Muscle layer of duodenum (tissue), 2 donors: ENCODE results near the gene CYP1B1.

Experiments
- H3K27ac ChIP-seq: one replicate; pipeline ENCODE4 v1.7.0; 2013; ENCODE audit warnings: mild to moderate bottlenecking, low read length
- H3K27me3 ChIP-seq: one replicate; pipeline ENCODE4 v1.7.0; 2013; ENCODE audit warnings: low read depth, mild to moderate bottlenecking, control low read depth, low read length
- H3K36me3 ChIP-seq, 2 donors: one replicate each; pipeline ENCODE4 v1.7.0; 2013; ENCODE audit warnings: low read length in 2 of 2, control low read depth in 1 of 2, mild to moderate bottlenecking in 1 of 2; ENCODE audit not compliant: insufficient read depth in 2 of 2, control insufficient read depth in 1 of 2
- H3K4me1 ChIP-seq, 2 donors: one replicate each; pipeline ENCODE4 v1.7.0; 2013; ENCODE audit warnings: low read length in 2 of 2, mild to moderate bottlenecking in 2 of 2, control low read depth in 1 of 2, moderate library complexity in 1 of 2; ENCODE audit not compliant: insufficient read depth in 2 of 2, control insufficient read depth in 1 of 2
- H3K4me3 ChIP-seq, 2 donors: one replicate each; pipeline ENCODE4 v1.7.0; 2013; ENCODE audit warnings: low read length in 2 of 2, low read depth in 1 of 2, mild to moderate bottlenecking in 1 of 2
- H3K9me3 ChIP-seq, 2 donors: one replicate each; pipeline ENCODE4 v1.7.0; 2013; ENCODE audit warnings: low read length in 2 of 2, control low read depth in 1 of 2, mild to moderate bottlenecking in 1 of 2; ENCODE audit not compliant: control insufficient read depth in 1 of 2
- donor health status: healthy.

The CYP1B1 gene

DNA sequence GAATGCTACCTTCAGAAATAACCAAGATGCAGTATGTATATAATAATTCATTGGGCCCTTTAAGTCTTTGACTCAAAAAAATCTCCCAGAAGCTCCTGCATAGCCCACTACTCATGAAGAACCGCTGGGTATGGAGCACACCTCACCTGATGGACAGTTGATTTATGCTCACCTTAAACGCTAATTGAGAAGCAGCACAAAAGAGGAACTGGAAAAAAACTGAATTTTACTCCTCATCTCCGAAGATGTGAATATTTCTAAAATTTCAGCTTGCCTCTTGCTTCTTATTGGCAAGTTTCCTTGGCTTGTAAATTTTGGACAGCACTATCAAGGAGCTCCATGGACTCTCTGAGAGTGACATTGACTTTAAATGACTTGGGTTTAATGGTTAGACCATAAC lies 5.5 kb downstream of the CYP1B1 start:
- peaks cover 4% of the 10 kb centered on the region for H3K27me3 ChIP-seq
- H3K27ac ChIP-seq: no peak overlapping the region
- H3K4me3 ChIP-seq: no peak overlapping the region
- H3K4me1 ChIP-seq: peaks cover 0 to 28% of the 10 kb centered on the region in 2 donors
- peaks cover 7 to 9% of the 10 kb centered on the region in 2 donors for H3K36me3 ChIP-seq
- H3K9me3 ChIP-seq: no peaks in the 10 kb centered on the region

DNA sequence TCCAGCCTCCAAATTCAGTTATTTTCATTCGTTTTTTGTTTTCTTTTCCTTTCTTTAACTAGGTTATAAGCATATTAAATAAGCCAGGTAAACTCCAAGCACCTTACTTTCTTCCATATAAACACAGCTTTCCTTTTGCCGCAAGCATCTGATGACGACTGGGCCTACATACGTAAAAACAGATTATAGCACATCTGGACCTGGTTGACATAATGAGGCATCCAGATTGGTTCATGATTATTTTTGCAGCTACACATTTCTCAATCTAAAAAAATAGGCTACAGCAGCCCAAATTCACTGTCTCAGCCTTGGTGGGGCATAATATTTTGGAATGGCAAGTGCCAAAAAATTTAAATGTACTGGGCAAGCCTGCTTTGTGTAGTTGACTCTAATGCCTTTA lies 7.7 kb downstream of the CYP1B1 start:
- H3K36me3 ChIP-seq: peaks cover 7 to 9% of the 10 kb centered on the region in 2 donors
- no peaks in the 10 kb centered on the region for H3K9me3 ChIP-seq
- no peak overlapping the region for H3K27ac ChIP-seq
- H3K4me1 ChIP-seq: peaks cover 0 to 6% of the 10 kb centered on the region in 2 donors
- no peaks in the 10 kb centered on the region for H3K27me3 ChIP-seq
- no peak overlapping the region for H3K4me3 ChIP-seq

DNA sequence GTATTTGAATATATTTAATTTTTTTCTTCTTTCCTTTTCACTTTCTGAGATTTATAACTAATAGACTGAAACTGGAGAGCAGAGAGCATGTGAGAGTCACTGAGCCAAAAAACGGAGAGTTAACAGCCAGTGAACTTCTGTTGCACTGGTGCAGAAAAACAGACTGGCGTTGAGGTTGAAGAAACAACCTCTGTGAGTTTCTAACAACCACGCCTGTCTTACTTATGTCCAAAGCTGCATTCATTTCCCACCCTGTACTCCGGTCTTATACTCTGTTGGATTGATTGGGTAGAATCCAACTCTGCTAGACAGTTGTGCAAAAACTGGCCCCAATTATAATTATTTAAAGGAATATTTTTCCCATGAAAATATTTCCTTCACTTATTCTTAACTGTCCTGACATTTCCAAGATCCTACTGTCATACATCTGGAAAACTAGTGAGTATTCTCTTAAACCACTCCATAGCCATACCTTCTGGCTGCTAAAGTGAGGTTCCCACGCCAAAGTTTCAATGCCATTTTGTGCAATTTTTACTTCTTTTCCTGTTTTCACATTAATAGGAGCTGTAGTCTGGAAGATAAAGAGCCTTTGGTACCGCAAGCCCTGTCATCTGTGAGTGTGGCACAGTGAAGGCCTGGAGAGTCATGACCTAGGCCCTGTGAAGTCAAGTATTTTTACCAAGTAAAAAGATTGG lies 9.4 kb downstream of the CYP1B1 start:
- Histone ChIP-seq H3K27ac (no peak overlapping the region), H3K4me1 (peaks cover 0 to 4% of the 10 kb centered on the region in 2 donors), H3K27me3 (no peaks in the 10 kb centered on the region), H3K36me3 (peaks cover 7 to 9% of the 10 kb centered on the region in 2 donors), H3K4me3 (no peak overlapping the region), H3K9me3 (no peaks in the 10 kb centered on the region)

- Histone ChIP-seq H3K4me1 (peaks cover 0 to 4% of the 10 kb centered on the region in 2 donors), H3K4me3 (no peak overlapping the region), H3K9me3 (no peaks in the 10 kb centered on the region), H3K27ac (no peak overlapping the region), H3K27me3 (no peaks in the 10 kb centered on the region), H3K36me3 (peaks cover 4 to 5% of the 10 kb centered on the region in 2 donors)
Measured at GRCh38 chr2:38065502-38066135, 10.3 kb downstream of the CYP1B1 start.

- no peak overlapping the region for H3K27ac ChIP-seq
Measured at GRCh38 chr2:38064801-38065501, 11.0 kb downstream of the CYP1B1 start.

GRCh38 chr2:38060236-38061018 lies 15.5 kb downstream of the CYP1B1 start:
- Histone ChIP-seq H3K4me1 (no peaks in the 10 kb centered on the region), H3K9me3 (no peaks in the 10 kb centered on the region), H3K36me3 (no peaks in the 10 kb centered on the region), H3K4me3 (no peak overlapping the region), H3K27me3 (no peaks in the 10 kb centered on the region), H3K27ac (no peak overlapping the region)

More at GRCh38 chr2:38064801-38065501, 11.0 kb downstream of the CYP1B1 start:
- H3K4me1 ChIP-seq: peaks cover 0 to 4% of the 10 kb centered on the region in 2 donors
- H3K4me3 ChIP-seq: no peak overlapping the region
- no peaks in the 10 kb centered on the region for H3K9me3 ChIP-seq
- H3K36me3 ChIP-seq: no peaks in the 10 kb centered on the region
- H3K27me3 ChIP-seq: no peaks in the 10 kb centered on the region

GRCh38 chr2:38057651-38058410 lies 18.1 kb downstream of the CYP1B1 start:
- Histone ChIP-seq H3K36me3 (no peaks in the 10 kb centered on the region), H3K9me3 (no peaks in the 10 kb centered on the region), H3K27me3 (no peaks in the 10 kb centered on the region), H3K4me1 (no peaks in the 10 kb centered on the region), H3K27ac (no peak overlapping the region), H3K4me3 (no peak overlapping the region)

GRCh38 chr2:38056216-38056615 lies 19.7 kb downstream of the CYP1B1 start:
- no peaks in the 10 kb centered on the region for H3K4me1 ChIP-seq
- no peaks in the 10 kb centered on the region for H3K27me3 ChIP-seq
- H3K4me3 ChIP-seq: no peak overlapping the region
- H3K36me3 ChIP-seq: no peaks in the 10 kb centered on the region
- no peak overlapping the region for H3K27ac ChIP-seq
- H3K9me3 ChIP-seq: no peaks in the 10 kb centered on the region

- Histone ChIP-seq H3K4me1 (no peaks in the 10 kb centered on the region), H3K4me3 (no peak overlapping the region), H3K27ac (no peak overlapping the region), H3K9me3 (no peaks in the 10 kb centered on the region), H3K27me3 (no peaks in the 10 kb centered on the region), H3K36me3 (no peaks in the 10 kb centered on the region)
Measured at GRCh38 chr2:38045811-38046210, 30.1 kb downstream of the CYP1B1 start.

DNA sequence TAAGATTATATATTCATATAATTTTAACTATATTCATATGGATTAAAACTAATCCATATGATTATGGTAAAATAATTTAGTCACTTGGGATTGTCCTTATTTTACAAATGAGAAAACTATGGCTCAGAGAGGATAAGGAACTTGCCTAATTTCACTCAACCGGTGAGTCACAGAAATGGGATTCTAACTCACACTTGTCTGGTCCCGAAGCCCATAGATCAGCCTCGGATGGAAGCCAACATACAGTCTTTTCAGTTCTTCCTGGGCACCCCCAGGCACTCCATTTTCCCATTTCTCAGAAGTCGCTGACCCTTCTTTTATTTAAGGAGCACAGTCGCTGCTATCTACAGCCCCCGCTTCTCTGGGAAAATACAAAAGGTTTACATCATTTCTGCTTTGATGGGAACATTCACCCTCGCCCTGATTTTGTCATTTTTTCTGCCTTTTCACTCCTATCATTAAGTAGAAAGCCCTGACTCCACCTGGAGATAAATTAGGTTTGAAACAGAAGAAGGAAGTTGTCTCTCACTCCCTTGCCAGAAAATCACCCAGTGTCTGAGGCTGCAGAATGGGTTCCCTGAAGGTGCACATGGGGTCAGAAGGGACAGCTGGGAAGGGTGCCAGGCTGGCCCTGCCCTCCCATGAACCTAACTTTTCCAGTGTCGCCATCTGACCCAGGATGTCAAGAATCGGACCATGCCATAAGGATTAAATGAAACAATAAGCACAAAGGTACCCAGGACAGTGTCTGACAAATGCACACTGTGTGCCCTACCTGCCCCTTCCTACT lies 36.6 kb downstream of the CYP1B1 start:
- no peak overlapping the region for H3K27ac ChIP-seq
- H3K9me3 ChIP-seq: peaks cover 0 to 3% of the 10 kb centered on the region in 2 donors

More for the DNA sequence above, 36.6 kb downstream of the CYP1B1 start:
- peaks cover 0 to 4% of the 10 kb centered on the region in 2 donors for H3K4me1 ChIP-seq
- no peak overlapping the region for H3K4me3 ChIP-seq
- H3K36me3 ChIP-seq: no peaks in the 10 kb centered on the region
- no peaks in the 10 kb centered on the region for H3K27me3 ChIP-seq
